ENCODE results near the gene ADTRP.

ADTRP gene

DNA sequence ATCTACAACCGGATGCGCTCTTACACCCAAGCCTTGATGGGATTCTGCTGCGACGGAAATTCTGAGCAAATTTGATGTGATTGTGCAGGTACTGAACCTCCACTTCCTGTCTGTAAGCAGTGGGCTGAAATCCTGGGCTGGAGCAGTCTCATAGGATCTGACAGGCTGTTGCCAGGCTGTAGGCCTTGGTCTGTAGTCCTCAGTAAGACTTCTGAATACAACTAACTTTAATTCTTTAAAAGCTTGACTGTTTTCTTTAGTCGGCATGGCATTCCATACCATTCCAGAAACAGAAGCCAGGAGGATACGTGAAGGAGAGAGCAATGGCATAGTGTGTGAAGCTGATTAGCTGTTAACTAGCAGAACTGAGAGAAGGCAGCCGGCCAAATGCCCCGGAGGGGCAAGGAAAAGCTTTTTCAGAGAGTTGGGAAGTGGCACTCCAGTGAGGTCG, 68.3 kb downstream of the ADTRP start:
- TF ChIP-seq, protein P1, sequence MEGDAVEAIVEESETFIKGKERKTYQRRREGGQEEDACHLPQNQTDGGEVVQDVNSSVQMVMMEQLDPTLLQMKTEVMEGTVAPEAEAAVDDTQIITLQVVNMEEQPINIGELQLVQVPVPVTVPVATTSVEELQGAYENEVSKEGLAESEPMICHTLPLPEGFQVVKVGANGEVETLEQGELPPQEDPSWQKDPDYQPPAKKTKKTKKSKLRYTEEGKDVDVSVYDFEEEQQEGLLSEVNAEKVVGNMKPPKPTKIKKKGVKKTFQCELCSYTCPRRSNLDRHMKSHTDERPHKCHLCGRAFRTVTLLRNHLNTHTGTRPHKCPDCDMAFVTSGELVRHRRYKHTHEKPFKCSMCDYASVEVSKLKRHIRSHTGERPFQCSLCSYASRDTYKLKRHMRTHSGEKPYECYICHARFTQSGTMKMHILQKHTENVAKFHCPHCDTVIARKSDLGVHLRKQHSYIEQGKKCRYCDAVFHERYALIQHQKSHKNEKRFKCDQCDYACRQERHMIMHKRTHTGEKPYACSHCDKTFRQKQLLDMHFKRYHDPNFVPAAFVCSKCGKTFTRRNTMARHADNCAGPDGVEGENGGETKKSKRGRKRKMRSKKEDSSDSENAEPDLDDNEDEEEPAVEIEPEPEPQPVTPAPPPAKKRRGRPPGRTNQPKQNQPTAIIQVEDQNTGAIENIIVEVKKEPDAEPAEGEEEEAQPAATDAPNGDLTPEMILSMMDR (conservative IDR thresholded peaks at IDR 0.05; ENCODE audit: low read length) = no peak
- H3K4me3 ChIP-seq (ENCODE audit: low read length) = no peak overlapping the region
- no peak for DNase-seq (ENCODE audit: low read depth)

DNA sequence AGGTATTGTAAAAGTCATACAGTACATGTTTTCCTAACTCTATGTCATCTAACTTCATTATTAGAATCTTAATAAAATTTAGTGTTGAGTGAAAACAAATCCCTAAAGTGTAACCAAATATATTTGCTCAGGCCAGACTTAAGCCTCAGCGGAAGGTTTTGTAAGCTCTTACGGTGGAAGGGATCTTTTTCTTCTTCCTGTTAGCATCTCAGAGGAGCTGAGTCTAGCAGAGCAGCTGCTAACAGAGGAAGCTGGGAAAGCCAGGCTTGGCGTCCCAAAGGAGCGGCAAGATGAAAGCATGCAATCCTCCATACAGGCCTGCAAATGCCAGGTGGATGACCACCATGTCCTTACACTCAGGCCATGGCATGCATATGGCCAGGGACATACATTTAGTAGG, 72.4 kb downstream of the ADTRP start:
- TF ChIP-seq, protein P1 (conservative IDR thresholded peaks at IDR 0.05; ENCODE audit: low read length) = no peak
- DNase-seq (ENCODE audit: low read depth) = no peak
- H3K4me3 ChIP-seq (ENCODE audit: low read length) = no peak overlapping the region

DNA sequence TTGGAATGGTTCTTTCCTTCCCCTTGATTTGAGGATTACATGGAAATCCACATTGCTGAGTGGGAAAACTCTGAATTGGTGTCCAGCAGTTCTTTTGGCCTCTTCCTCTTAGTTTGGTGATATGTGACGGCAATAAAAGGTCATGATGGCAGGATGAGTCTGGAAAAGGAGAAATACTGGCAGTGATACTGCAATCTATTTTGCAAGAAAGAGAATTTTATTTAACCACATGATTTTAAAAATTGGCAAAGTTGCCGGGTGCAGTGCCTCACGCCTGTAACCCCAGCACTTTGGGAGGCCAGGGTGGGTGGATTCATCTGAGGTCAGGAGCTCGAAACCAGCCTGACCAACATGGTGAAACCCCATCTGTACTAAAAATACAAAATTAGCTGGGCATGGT, 73.1 kb downstream of the ADTRP start:
- no peak overlapping the region for H3K4me3 ChIP-seq (ENCODE audit: low read length)
- TF ChIP-seq, protein P1 (conservative IDR thresholded peaks at IDR 0.05; ENCODE audit: low read length) = no peak
- DNase-seq (ENCODE audit: low read depth) = no peak

DNA sequence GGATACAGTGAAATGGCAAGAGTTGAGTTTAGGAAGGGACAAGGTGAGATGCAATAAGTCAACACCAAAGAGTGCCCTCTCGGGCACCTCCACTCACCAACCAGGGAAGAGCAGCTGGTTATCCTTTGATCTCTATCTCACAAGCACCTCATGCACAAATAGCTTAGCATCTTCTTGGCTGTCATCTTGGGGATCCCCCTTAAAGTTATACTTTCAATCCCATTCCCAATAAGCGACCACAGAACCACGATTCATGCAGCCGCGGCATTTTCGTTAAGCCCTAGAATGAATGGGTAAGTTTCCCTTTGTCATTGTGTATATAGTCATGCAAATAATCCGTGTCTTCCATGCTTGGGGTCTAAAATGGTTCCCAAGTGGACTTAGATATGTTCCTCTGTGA, 73.5 kb downstream of the ADTRP start:
- no peak overlapping the region for H3K4me3 ChIP-seq (ENCODE audit: low read length)
- DNase-seq (ENCODE audit: low read depth) = no peak
- TF ChIP-seq, protein P1 (conservative IDR thresholded peaks at IDR 0.05; ENCODE audit: low read length) = no peak

DNA sequence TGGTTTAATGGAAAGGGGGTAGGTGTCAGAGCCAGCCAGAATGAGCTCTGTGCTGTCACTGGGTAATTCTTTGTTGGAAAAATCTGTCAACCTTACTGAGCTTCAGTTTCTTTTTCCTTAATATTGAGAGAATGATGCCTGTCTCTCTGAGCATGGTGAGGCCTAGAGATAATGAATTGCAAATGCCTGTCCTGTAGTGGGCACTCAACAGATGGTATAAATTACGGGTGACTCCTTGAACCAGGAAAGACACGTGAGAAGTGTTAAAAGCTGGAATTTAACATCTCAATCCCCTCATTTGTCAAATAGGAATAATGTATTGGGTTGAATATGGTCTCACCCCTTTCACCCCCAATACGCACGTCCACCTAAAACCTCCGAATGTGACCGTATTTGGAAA, 74.9 kb downstream of the ADTRP start:
- TF ChIP-seq, protein P1 (conservative IDR thresholded peaks at IDR 0.05; ENCODE audit: low read length) = no peak
- DNase-seq (ENCODE audit: low read depth) = peak; percentile 33
- no peak overlapping the region for H3K4me3 ChIP-seq (ENCODE audit: low read length)

DNA sequence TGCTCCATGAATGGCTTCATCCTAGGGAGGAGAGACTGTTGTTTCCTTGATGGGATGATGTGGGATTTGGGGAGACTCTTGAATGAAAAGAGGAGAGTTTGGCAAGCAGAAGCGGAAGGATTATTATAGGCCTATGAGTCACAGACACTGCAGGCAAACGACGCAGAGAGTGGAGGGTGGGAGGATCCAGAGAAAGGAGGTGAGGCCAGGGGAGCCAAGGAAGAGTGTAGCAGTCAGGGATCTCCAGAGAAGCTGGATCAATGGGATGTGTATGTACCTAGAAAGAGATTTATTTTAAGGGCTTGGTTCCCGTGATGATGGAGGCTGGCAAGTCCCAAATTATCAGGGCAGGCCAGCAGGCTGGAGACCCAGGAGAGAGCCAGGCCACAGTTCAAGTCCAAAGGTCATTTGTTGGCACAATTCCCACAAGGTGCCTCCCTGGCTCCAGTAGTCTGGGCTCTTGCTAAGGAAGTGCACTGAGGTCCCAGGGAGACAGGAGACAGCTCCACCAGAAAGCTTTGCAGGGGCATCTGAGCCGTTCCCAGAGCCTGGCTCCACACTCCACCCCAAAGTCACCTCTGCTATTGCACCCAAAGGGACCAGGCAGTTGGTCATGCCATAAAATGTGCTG, 76.0 kb downstream of the ADTRP start:
- H3K4me3 ChIP-seq (ENCODE audit: low read length) = no peak overlapping the region
- TF ChIP-seq, protein P1 (conservative IDR thresholded peaks at IDR 0.05; ENCODE audit: low read length) = no peak
- DNase-seq (ENCODE audit: low read depth) = peak; percentile 54

DNA sequence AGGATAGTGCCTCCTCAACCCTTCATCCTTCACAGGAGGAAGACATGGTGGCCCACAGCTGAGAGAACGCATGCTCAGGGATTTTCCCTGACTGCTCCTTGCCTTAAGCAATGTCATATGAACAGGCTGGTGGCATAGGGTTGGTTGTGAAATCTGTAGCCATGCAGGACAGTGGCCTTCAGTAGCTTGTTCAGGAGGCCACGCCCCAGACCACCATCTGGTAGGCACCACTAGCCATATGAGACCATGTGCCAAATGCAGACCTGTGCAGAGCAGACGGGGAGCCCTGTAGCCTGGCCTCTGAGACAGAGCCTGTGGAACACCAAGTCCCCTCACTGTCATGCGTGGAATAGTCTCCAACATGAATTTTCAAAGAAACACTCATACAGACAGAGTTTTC, 76.5 kb downstream of the ADTRP start:
- TF ChIP-seq, protein P1 (conservative IDR thresholded peaks at IDR 0.05; ENCODE audit: low read length) = no peak

More for the DNA sequence above, 76.5 kb downstream of the ADTRP start:
- no peak overlapping the region for H3K4me3 ChIP-seq (ENCODE audit: low read length)
- DNase-seq (ENCODE audit: low read depth) = no peak
